GM21576 (cell line): ENCODE data around the gene PHETA2.

Source experiments
- ATAC-seq: cut with Tn5 transposase; IDR thresholded peaks from one replicate; pipeline ENCODE4 v1.9.1; 2021; ENCODE audit warnings: mild to moderate bottlenecking, moderate library complexity; ENCODE audit not compliant: unreplicated experiment

PHETA2 gene, protein sequence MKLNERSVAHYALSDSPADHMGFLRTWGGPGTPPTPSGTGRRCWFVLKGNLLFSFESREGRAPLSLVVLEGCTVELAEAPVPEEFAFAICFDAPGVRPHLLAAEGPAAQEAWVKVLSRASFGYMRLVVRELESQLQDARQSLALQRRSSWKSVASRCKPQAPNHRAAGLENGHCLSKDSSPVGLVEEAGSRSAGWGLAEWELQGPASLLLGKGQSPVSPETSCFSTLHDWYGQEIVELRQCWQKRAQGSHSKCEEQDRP

DNA sequence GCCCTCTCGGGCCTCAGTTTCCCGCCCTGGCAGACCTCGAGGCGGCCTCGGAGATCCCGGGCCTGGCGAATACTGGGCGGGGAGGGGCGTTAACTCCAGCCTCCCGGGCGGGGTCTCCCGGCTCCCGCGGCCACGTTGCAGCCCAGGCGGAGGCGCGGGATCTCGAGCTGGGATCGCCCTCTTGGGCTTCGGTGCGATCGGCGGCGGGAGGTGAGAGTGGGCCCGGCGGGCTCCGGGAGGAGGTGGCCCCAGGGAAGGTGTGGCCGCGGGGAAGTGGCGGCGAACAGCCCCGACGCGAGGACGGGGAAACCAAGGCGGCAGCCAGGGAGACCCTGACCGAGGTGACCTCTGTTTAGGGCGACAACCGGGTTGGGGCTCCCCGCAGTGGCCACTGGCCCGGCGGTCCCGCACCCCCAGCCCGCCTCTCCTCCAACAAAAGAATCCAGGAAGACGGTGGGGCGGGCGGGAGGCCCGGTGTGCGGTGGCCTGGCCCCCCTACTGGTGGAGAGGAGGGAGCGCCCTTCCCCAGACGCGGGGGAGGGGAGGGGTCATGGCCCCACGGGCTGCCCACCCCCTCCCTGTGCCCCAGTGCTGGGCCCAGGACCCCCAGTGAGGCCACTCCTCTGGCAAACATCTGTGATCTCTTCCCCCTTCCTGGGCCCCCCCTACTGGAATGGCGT, at the start of gene PHETA2:
Gene PHETA2, plus strand, starts transcription at position 117 of the 680 bp plus-strand sequence. CDS start 3,046 bp downstream, outside the sequence.
- no peak for ATAC-seq

DNA sequence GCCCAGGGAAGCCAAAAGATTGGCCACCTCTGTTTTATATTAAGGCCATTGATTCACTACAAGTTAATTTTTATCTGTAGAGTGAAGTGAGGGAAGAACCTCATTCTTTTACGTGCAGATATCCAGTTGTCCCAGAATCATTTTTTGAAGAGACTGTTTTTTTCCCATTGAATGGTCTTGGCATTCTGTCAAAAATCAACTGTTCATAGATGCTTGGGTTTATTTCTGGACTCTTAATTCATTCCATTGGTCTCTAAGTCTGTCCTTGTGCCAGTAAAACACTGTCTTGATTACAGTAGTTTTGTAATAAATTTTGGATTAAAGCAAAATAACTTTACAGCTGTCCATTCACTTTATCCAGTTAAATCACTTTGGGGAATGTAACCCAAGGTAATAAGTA, 48.6 kb upstream of the PHETA2 start:
- no peak for ATAC-seq

DNA sequence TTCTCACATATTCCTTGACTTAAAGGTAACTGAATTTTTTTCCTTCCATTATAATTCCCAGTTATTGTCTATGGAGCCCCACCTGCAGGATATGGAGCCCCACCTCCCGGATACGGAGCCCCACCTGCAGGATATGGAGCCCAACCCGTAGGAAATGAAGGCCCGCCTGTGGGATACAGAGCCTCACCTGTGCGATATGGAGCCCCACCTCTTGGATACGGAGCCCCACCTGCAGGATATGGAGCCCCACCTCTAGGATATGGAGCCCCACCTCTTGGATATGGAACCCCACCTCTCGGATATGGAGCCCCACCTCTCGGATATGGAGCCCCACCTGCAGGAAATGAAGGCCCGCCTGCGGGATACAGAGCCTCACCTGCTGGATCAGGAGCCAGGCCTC, 47.3 kb upstream of the PHETA2 start:
- ATAC-seq, result no peak

DNA sequence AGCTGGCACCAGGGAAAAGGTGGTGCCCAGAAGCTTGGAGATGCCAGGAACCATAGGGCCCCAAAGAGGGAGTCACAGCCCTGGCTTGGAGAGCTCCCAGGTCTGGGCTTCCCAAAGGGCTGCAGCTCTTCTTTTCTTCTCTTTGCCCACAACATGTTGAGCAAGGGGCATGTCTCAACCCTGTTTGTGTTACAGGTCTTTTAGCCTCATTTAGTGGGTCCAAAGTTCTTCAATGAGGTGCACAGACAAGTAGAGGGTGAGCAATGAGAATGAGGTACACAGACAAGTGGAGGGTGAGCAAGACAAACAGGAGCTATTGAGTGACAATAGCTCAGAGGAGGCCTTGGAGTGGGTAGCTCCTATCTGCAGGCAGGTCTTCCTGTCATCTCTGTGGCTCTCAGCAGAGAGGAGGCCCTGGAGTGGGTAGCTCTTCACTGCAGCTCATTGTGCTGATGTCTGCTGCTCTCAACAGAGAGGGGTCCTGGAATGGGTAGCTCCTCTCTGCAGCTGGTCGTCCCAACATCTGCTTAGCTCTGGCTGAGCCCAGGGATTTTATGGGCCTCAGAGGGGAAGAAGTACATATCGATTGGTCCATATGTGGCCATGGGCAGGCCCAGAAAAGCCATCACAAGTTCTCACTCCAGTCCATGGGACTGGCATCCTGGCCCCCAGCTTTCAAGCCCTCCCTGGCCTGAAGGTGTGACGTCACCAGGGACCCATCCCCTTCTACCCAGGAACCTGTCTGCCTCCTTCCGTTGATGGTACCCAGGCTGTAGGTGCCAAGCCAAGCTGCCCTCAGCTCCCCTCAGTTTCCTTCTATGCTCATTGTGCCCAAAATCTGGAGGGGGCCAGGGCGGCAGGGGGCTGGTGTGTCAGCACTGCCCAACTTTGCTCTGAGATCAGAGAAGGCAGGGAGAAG, 40.5 kb upstream of the PHETA2 start:
- ATAC-seq, result no peak

DNA sequence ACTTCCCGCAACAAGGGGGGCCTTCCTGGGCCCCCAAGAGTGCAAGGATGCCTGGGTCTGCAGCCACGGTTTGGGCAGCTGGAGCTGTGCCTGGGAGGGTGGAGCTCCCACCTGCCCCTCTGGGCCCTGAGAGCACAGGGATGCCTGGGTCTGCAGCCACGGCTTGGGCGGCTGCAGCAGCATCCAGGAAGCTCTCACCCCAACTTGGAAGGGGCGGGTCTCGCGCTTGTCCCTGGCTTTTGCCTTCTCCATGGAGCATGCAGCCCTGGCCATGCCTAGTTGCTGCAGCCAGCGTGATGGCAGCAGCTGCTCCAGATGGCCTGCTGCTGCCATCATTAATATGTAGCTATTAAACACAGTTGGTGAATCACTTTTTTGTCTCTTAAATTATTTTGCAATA, 38.8 kb upstream of the PHETA2 start:
- no peak for ATAC-seq

DNA sequence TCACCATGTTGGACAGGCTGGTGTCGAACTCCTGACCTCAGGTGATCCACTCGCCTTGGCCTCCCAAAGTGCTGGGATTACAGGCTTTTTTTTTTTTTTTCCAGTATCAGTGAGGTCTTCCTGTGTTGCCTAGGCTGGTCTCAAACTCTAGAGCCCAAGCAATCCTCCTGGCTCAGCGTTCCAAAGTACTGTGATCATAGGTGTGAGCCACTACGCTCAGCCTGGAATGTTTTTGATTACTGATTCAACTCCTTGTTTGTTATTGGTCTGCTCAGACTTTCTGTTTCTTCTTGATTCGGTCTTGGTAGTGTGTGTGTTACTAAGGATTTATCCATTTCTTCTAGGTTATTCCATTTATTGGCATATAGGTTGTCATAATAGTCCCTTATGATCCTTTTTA, 34.8 kb upstream of the PHETA2 start:
- ATAC-seq, result no peak

DNA sequence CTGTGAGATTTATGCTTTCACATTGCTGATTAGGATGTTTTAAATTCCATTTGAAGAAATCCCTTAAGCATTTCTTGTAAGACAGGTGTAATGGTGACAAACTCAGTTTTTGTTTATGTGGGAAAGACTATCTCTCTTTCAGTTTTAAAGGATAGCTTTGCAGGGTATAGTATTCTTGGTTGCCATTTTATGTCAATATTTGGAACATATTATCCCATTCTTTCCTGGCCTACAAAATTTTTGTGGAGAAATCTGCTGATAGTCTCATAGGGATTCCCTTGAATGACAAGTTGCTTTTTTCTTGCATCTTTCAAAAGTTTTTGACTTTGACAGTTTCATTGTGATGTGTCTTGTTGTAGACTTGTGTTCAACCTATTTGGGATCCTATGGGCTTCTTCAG, 32.3 kb upstream of the PHETA2 start:
- ATAC-seq, result no peak

DNA sequence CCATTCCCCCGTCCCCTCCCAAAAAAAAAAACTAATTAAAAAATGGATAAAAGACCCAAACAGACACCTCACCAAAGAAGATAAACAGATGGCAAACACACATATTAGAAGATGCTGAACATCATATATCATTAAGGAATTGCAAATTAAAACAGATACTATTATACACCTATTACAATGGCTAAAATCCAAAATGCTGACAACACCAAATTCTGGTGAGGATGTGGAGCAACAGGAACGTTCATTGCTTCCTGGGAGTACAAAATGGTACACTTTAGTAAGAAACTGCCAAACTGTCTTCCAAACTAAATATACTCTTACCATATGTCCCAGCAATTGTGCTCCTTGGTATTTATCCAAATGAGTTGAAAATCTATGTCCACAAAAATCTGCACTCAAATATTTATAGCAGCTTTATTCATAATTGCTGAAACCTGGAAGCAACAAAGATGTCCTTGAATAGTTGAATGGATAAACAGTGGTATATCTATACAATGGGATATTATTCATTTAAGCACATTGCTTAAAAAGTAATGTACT, 23.3 kb upstream of the PHETA2 start:
- ATAC-seq, result no peak

DNA sequence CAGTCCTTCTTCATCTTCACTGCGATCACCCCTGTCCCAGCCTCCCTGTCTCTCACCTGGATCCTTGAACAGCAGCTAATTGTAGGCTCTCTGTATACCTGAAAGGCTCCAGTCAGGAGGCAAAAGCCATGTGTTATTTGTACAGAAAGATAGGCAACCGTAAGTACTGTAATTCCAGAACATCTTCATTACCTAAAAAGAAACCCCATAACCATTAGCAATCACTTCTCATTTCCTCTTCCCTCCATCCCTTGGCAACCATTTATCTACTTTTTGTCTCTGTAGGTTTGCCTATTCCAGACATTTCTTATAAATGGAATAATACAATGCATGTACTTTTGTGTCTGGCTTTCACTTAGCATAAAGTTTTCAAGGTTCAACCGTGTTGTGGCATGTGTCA, 21.3 kb upstream of the PHETA2 start:
- ATAC-seq, result no peak

DNA sequence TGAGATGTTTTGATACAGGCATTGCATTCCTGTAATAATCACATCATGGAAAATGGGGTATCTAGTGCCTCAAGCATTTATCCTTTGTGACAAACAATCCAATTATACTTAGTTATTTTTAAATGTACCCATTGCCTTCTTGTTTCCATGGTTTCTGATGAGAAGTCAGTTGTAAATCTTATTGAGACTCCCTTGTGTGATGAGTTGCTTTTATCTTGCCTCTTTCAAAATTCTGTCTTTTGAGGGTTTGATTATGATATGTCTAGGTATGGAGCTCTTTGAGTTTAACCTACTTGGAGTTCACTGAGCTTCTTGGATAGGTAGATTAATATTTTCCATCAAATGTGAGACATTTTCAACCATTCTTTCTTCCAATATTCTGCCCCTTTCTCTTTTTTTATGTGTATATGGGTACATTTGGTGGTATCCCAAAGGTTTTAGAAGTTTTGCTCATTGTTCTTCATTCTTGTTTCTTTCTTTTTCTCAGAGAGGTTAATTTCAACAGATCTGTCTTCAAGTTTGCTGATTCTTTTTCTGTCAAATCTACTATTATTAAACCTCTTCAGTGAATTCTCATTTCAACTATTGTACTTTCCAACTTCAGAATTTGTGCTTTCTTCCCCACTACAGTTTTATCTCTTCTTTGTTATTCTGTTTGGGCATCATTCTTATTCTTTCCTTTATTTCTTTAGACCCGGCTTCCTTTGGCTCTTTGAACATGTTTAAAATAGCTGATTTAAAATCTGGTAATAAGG, 17.1 kb upstream of the PHETA2 start:
- ATAC-seq, result no peak

DNA sequence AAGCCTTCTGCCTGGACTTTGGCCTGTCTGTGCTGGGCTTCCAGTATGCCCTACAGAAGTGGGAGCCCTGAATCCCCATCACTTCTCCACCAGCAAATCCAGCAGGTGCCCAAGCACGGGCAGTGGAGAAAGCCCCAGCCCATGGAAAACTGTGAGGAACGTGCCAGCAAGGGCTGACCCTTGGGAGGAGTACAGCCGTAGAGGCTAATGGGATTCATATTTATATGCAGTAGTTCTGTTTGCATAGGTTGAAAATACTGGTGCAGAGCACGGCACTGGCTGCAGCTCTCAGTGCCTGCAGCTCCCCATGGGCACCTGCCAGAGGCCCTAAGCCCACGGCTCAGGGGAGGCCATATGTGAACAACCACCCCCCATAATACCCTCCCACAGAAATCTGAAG, 13.6 kb upstream of the PHETA2 start:
- no peak for ATAC-seq

DNA sequence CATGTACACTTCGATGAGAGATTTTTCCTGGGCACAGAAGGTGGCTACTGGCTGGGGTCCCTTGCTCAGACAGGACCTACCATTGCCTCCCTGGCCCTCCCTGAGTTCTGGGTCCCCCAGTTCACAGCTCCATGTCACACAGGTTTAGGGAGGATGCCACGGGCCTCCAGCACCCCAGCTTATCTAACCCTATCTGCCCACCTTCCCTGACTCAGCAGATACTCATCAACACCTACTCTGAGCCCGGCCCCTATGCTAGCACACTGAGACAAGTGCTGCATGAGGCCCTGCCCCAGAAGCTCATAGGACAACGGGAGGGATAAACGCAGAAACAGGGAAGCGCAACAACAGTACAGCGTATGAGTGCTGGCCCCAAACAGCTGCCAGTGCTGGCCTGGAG, 13.0 kb upstream of the PHETA2 start:
- no peak for ATAC-seq

DNA sequence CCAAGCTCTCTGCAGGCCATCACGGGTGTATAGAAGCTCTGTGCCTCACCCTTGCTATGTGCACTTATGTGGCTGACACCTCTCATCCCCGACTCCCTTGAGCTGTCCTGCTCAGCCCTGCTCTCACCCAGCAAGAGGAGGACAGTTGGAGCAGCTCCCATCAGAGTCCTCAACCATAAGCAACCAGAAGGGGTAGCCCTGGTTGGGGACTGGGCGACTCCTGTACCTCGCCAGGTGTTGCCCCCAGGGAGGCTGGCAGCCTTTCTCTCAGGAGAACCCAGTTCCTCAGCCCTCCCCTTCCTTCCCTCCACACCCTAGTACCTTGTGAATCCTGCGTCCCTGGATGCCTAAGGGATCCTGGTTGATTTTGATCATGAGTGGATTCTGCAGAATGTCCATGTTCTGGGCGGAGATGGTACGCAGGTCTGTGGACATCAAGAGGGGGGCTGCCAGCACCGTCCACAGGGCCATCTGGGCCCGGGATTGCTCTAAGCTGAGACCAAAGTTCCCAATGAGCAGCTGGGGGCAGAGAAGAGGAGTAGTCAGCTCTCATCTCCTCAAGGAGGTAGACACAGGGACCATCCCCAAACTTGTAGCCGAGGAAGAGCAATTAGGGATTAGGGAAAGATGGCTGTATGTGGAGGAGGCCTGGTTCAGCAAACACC, 11.4 kb upstream of the PHETA2 start:
- ATAC-seq, result no peak

DNA sequence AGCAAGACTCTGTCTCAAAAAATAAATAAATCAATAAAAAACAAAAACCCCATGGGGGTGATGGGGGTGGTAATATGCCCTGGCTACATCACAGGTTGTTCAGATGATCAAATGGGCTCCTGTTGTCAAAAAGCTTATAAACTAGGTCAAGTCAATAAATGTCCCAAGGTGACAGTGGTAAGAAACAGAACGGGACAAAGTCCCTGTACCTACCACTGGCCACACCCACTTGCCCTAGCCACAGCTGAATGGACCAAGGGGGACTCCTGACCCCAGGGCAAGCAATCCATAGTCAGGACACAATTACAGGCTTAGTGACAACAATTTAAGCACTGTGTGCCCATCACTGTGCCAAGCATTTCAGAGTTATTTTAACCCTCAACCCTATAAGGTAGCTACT, 9.4 kb upstream of the PHETA2 start:
- no peak for ATAC-seq

DNA sequence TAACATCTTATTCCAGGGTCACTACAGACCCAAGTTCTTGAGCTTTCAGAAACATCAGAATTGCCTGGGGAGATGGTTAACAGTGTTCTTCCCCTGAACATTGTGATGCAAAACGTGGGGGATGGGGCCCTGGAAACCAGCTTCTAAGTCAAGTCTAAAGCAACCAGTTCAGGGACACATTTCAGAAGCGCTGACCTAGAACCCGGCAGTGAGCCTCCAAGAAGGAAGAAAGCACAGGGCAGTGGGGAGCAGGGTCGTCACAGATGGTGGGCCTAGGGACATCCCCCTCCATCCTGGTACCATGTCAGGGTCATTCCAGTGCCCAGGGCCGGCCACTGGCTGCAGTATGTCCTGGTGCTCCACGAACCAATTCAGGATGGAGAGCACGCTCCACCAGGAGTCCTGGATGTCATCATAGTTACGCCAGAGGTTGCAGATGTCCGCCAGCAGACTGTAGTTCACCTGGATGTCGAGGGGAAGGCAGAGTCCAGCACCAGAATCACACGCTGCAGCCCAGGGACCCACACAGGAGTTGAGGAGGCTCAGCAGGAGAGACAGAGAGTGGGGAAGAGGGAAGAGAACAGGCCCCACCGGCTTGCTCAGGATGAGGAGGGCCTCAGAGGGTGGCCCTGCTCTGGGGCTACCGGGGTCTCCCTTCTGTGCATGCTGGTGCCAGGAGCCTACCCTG, 8.5 kb upstream of the PHETA2 start:
- no peak for ATAC-seq

DNA sequence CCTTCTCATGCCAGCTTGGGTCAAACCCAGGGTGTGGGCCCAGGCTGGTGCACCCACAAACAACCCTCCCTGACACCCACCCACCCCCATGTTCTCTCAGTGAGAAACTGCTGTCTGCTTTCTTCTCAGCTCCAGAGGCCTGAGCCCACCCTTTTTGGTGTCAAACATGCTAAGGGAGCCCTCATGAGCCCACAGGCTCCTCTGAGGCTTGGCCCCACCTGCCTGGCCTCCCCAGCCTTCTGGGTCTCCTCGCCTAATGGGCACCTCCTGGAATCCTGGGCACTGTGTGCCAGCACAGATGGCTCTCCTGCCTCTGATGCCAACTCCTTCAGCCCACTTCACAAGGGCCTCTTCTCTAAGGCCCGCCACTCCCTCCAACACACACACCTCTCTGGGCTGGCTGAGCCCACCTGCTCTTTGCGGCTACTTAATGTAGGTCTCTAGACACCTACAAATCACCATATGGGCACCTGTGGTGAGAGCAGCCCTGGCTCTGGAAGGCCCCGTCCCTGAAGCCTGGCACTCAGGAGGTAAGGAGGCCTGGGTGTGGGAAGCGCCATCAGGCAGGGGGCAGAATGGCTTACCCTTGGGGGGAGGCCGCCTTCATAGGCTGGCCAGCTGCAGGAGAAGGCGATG, 7.8 kb upstream of the PHETA2 start:
- ATAC-seq, result no peak

DNA sequence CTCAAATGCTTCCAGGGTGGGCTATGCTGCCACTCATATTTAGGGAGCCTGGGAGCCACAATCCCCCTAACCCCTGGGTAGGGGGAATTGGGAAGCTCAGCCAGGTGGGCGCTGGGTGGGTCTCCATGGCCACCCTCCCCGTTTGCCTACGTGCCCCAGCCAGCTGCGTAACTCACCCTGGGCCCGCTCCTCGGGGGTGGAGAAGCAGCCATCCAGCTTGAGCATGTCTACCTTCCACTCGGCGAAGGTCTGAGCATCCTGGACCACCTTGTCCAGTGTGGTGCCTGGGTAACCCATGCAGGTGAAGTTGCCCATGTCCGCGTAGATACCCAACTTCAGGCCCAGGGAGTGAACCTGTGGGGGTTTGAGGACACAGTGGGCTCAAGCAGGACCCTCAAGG, 7.1 kb upstream of the PHETA2 start:
- no peak for ATAC-seq

DNA sequence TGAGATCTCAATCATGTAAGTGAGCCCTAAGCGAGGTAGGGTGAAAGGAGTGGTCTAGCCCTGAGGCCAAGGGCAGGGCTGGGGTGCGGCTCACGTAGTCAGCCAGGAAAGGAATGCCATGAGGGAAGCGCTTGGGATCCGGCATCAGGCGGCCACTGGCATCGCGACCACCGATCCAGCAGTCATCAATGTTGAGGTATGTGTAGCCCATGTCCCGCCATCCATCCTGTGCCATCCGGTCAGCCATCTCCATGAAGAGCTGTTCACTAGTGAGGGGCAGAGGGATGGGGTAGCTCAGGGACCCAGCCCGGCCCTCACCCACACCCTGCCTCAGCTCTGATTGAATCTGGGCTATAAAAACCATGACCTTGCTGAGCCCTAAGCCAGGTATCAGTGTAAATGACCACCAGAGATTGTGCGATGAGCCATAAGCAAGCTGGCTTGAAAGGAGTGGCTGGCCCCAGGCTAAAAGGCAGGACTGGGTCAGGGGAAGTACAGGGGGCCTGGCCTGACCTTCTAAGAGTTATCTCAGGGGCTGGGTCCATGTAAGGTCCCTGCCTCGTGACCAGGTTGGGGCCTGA, 6.3 kb upstream of the PHETA2 start:
- no peak for ATAC-seq

DNA sequence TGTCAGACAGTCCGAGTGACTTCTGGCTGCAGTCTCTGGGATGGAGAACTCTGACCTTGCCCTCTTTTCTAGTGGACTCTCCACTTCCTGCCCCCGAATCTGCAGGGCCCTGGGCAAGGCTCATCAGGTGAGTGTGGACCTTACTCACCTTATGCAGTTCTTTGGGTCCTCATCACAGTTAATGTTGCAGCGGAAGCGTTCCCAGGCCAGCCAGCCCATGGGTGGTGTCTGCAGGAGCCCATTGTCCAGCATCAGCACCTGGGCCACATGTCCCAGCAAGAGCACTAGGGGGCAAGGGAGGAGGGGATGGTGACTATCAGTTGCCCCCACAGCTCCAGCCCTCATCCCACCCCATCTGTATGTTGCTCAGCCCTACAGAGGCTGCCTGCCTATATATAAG, 5.8 kb upstream of the PHETA2 start:
- ATAC-seq, result no peak
